Lung (tissue), 12 donors: ENCODE measurements around the gene LIMS2. TPM values are rescaled to one million over a fixed set of nuclear protein-coding genes. Genes with fewer than 3 reads are reported as not detected.

Experiments
- ATAC-seq: fragments of 200-7000 bp; cut with Tn5 transposase; one replicate; pipeline ENCODE4 v1.9.1; 2020; ENCODE audit warnings: moderate number of reproducible peaks; ENCODE audit not compliant: insufficient read depth, low FRiP score
- DNase-seq, 3 donors: peaks; one replicate each; pipeline ENCODE4 v3.0.0-alpha.2; 2013 to 2017
- H3K27ac ChIP-seq, 2 donors: one replicate each; pipeline ENCODE4 v1.5.1; 2013; ENCODE audit warnings: mild to moderate bottlenecking in 2 of 2, moderate library complexity in 2 of 2, control low read depth in 1 of 2, inconsistent platforms in 1 of 2, low read depth in 1 of 2, low read length in 1 of 2
- H3K27me3 ChIP-seq, 3 donors: one replicate each; pipeline ENCODE4 v1.5.1; 2013; ENCODE audit warnings: low read length in 2 of 3; ENCODE audit not compliant: control insufficient read depth in 3 of 3, insufficient read depth in 3 of 3
- H3K36me3 ChIP-seq, 4 donors: one replicate each; pipeline ENCODE4 v1.5.1; 2013; ENCODE audit warnings: low read length in 4 of 4, mild to moderate bottlenecking in 1 of 4, moderate library complexity in 1 of 4; ENCODE audit not compliant: control insufficient read depth in 4 of 4, insufficient read depth in 4 of 4
- H3K4me1 ChIP-seq, 5 donors: one replicate each; pipeline ENCODE4 v1.5.1; 2013; ENCODE audit warnings: low read length in 5 of 5, mild to moderate bottlenecking in 2 of 5, moderate library complexity in 1 of 5; ENCODE audit not compliant: control insufficient read depth in 5 of 5, insufficient read depth in 5 of 5
- H3K4me3 ChIP-seq: one replicate; pipeline ENCODE4 v1.5.1; 2013; ENCODE audit warnings: mild to moderate bottlenecking, control low read depth, moderate library complexity
- H3K9ac ChIP-seq, 2 donors: one replicate each; pipeline ENCODE4 v1.5.1; 2013; ENCODE audit warnings: low read length in 2 of 2, control low read depth in 1 of 2; ENCODE audit not compliant: insufficient read depth in 1 of 2
- H3K9me3 ChIP-seq, 4 donors: one replicate each; pipeline ENCODE4 v1.5.1; 2013; ENCODE audit warnings: low read length in 3 of 4, mild to moderate bottlenecking in 1 of 4, moderate library complexity in 1 of 4; ENCODE audit not compliant: control insufficient read depth in 4 of 4, insufficient read depth in 3 of 4
- WGBS, 2 donors: extraction: QIAGEN DNeasy Blood & Tissue Kit; methylation state at CpG; one replicate each; pipeline ENCODE4 v1.1.7; 2013; 5-methylcytosine and 5-hydroxymethylcytosine counted together
- polyA plus RNA-seq, 2 donors: library from polyadenylated mRNA; stranded (reverse); fragments of 200-250 nt; gene quantifications; one replicate each; pipeline ENCODE4 v1.2.1, GENCODE V29; 2013
- total RNA-seq, 2 donors: library from RNA; depleted of rRNA in 1 of 2; stranded (reverse); fragments of >200 nt in 1 of 2; gene quantifications; one replicate each; pipeline ENCODE4 v1.2.1, GENCODE V29; 2014 to 2021
- TF ChIP-seq, protein P1 (sequence below): IDR thresholded peaks from 2 replicates; pipeline ENCODE4 v1.5.1; 2012; ENCODE audit warnings: mild to moderate bottlenecking; ENCODE audit errors: control extremely low read depth, extremely low read depth
- donor health status: control.
- donor health status: control.
- donor health status: Bipolar disorder and iron deficiency.
- donor health status: healthy.
- donor health status: DM: yes; HTN: yes; CAD: no.

Gene LIMS2
- total and polyA plus RNA-seq, 4 donors: 22.2 to 138 (median 80.4) TPM

- peaks cover 0 to 32% (median 20%) of the 10 kb centered on the region in 3 donors for H3K27me3 ChIP-seq
- WGBS, 2 donors: 79 to 90% methylated on average over 6 of the region's 6 CpGs
- TF ChIP-seq, protein P1, sequence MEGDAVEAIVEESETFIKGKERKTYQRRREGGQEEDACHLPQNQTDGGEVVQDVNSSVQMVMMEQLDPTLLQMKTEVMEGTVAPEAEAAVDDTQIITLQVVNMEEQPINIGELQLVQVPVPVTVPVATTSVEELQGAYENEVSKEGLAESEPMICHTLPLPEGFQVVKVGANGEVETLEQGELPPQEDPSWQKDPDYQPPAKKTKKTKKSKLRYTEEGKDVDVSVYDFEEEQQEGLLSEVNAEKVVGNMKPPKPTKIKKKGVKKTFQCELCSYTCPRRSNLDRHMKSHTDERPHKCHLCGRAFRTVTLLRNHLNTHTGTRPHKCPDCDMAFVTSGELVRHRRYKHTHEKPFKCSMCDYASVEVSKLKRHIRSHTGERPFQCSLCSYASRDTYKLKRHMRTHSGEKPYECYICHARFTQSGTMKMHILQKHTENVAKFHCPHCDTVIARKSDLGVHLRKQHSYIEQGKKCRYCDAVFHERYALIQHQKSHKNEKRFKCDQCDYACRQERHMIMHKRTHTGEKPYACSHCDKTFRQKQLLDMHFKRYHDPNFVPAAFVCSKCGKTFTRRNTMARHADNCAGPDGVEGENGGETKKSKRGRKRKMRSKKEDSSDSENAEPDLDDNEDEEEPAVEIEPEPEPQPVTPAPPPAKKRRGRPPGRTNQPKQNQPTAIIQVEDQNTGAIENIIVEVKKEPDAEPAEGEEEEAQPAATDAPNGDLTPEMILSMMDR: no peak
- H3K9ac ChIP-seq: no peak overlapping the region
- ATAC-seq (no peak), DNase-seq (no peak)
- H3K27ac ChIP-seq: peak overlapping the region; percentile 87 to 89
- H3K4me1 ChIP-seq: peaks cover 0 to 29% (median 0%) of the 10 kb centered on the region in 5 donors
- H3K9me3 ChIP-seq: peaks cover 0 to 2% (median 0%) of the 10 kb centered on the region in 4 donors
- H3K4me3 ChIP-seq: no peak overlapping the region
- H3K36me3 ChIP-seq: no peaks in the 10 kb centered on the region
These were observed 10.5 kb downstream of the LIMS2 start for GRCh38 chr2:127664895-127665225.

DNA sequence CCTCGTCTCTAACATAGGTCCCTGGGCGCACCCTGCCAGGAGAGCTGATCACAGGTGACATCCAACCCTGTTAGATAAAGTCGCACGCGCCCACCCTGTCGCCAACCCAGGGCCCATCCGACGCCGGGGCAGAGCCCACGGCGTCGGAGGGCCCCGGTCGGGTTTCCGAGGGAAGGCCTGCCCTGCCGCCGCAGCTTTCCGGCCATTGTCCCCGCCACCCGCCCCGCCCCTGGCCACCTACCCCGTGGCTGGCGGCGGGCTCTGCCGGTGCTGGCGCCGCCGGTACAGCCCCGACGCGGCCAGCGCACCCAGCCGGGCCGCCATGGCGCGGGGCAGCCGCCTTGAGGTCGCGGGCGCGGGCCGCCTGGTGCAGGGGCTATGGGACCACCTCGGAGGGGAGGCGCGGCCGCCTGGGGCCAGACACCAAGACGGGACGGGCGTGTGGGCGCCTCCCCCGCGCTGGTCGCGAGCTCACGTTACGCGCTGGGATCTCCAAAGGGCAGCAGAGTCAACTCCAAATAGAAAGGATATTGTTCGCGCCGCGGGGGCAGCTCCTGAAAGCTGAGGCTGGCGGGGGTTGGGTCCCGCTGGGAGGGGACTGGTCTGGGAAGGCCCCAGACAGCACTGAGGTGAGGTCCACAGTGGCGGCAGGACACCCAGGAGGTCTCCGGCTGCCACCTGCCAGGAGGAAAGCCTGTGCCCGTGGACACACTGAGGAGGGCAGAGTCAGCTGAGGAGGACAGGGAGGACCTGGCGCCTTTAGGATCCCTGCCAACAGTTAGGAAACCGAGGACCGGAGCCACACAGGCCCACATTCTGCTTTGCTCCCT, 11.1 kb downstream of the LIMS2 start:
- Histone ChIP-seq H3K36me3 (no peaks in the 10 kb centered on the region), H3K4me3 (peak overlapping the region; percentile 50), H3K9me3 (peaks cover 0 to 2% (median 0%) of the 10 kb centered on the region in 4 donors), H3K27me3 (peaks cover 0 to 32% (median 20%) of the 10 kb centered on the region in 3 donors), H3K9ac (no peak overlapping the region), H3K4me1 (peaks cover 0 to 30% (median 0%) of the 10 kb centered on the region in 5 donors), H3K27ac (peak overlapping the region; percentile 87 to 89)
- DNase-seq (peak in 1 of 3 donors; percentile 25), ATAC-seq (no peak)
- WGBS, 2 donors: 12 to 13% methylated on average over 52 to 69 of the region's 69 CpGs
- TF ChIP-seq, protein P1: no peak

DNA sequence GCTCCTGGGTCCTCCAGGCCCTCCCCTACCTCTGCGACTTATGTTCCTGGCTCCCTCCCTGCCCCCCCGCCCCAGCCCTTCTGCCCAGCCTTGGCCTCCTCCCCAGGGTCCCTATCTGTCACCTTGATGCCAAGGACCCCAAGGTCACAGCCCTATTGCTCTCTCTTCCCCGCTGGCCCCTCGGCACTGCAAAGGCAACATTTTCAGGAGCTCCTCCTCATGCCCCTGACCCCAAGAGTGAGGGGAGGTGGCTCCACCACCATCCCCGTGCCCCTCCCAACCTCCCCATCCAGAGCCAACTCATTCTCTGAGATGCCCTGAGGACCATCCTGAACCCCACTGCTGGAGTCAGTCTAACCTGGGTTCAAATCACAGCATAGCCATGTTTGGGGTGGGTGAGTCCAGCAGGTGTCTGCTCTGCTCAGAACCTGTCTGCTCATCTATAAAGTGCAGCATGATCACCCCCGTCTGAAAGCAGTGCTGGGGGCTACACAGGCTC, 11.7 kb downstream of the LIMS2 start:
- peaks cover 0 to 2% (median 0%) of the 10 kb centered on the region in 4 donors for H3K9me3 ChIP-seq
- no peak for ATAC-seq
- 67 to 77% methylated on average over 6 of the region's 6 CpGs for WGBS, 2 donors
- no peak overlapping the region for H3K4me3 ChIP-seq
- no peak for DNase-seq
- H3K27ac ChIP-seq: peak overlapping the region; percentile 46 to 50
- H3K4me1 ChIP-seq: peaks cover 0 to 37% (median 0%) of the 10 kb centered on the region in 5 donors
- no peaks in the 10 kb centered on the region for H3K36me3 ChIP-seq
- H3K27me3 ChIP-seq: peaks cover 0 to 32% (median 20%) of the 10 kb centered on the region in 3 donors
- H3K9ac ChIP-seq: no peak overlapping the region
- TF ChIP-seq, protein P1: no peak
